ENCODE measurements around the gene MRPL48.
A peak's percentile ranks its signal among the peaks of the same experiment; 100 is the strongest.
"Not testable (repeated sequence)": the region's sequence is repeated elsewhere in the genome, so short reads cannot be mapped to it uniquely, and the experiment has no call there.

Gene MRPL48

GRCh38 chr11:73779084-73779902 is 8.4 kb upstream of the MRPL48 start:
- peaks cover 3% of the 10 kb centered on the region; the same call in 1 of the 2 replicates for H3K4me1 ChIP-seq (ENCODE audit: control insufficient read depth, insufficient read depth, low read length)
- H3K4me3 ChIP-seq (ENCODE audit: low read depth, low read length), result peak overlapping the region; percentile 85
- no peaks in the 10 kb centered on the region for H3K36me3 ChIP-seq (ENCODE audit: control insufficient read depth, insufficient read depth, low read length)
- peak overlapping the region; percentile 98 for H3K27ac ChIP-seq (ENCODE audit: low read depth, low read length)
- H3K9me3 ChIP-seq (ENCODE audit: control insufficient read depth, insufficient read depth, low read depth, low read length), result peaks cover 8% of the 10 kb centered on the region; the same call in 1 of the 2 replicates
- H3K27me3 ChIP-seq (ENCODE audit: control insufficient read depth, insufficient read depth, low read length), result no peaks in the 10 kb centered on the region
- H3K9ac ChIP-seq (ENCODE audit: low read length), result peak overlapping the region; percentile 95

DNA sequence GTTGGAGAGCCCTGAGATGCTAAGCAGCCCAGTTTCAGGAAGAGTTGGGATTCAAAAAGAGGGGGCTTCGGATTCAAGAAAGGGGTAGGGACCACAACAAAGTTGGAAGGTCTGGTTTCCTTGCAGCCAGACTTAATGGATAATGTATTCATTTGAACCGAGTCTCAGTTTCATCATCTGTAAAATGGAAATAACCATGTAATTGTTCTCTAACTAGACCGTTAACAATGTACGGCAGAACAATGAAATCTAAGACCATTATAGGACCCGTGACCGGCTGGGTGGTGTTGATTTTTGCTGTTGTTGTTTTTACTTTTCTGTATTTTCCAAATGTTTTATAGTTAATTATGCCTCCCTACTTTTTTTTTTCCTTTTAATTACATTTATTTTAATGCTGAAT is 6.4 kb upstream of the MRPL48 start:
- Histone ChIP-seq H3K27me3 (ENCODE audit: control insufficient read depth, insufficient read depth, low read length) (no peaks in the 10 kb centered on the region), H3K9ac (ENCODE audit: low read length) (no peak overlapping the region), H3K9me3 (ENCODE audit: control insufficient read depth, insufficient read depth, low read depth, low read length) (peaks cover 4% of the 10 kb centered on the region; the same call in 1 of the 2 replicates), H3K36me3 (ENCODE audit: control insufficient read depth, insufficient read depth, low read length) (no peaks in the 10 kb centered on the region), H3K4me3 (ENCODE audit: low read depth, low read length) (no peak overlapping the region), H3K4me1 (ENCODE audit: control insufficient read depth, insufficient read depth, low read length) (peaks cover 6% of the 10 kb centered on the region; the same call in 1 of the 2 replicates), H3K27ac (ENCODE audit: low read depth, low read length) (no peak overlapping the region)

GRCh38 chr11:73783483-73784020 is 4.1 kb upstream of the MRPL48 start:
- Histone ChIP-seq H3K27me3 (ENCODE audit: control insufficient read depth, insufficient read depth, low read length) (no peaks in the 10 kb centered on the region), H3K9ac (ENCODE audit: low read length) (peak overlapping the region; percentile 14), H3K4me3 (ENCODE audit: low read depth, low read length) (no peak overlapping the region), H3K4me1 (ENCODE audit: control insufficient read depth, insufficient read depth, low read length) (peaks cover 6% of the 10 kb centered on the region; the same call in 1 of the 2 replicates), H3K36me3 (ENCODE audit: control insufficient read depth, insufficient read depth, low read length) (no peaks in the 10 kb centered on the region), H3K9me3 (ENCODE audit: control insufficient read depth, insufficient read depth, low read depth, low read length) (0 out of 2 replicates have a peak, but pooled peaks cover under 1% of the 10 kb centered on the region), H3K27ac (ENCODE audit: low read depth, low read length) (peak overlapping the region; percentile 33; the same call in 1 of the 2 replicates)

DNA sequence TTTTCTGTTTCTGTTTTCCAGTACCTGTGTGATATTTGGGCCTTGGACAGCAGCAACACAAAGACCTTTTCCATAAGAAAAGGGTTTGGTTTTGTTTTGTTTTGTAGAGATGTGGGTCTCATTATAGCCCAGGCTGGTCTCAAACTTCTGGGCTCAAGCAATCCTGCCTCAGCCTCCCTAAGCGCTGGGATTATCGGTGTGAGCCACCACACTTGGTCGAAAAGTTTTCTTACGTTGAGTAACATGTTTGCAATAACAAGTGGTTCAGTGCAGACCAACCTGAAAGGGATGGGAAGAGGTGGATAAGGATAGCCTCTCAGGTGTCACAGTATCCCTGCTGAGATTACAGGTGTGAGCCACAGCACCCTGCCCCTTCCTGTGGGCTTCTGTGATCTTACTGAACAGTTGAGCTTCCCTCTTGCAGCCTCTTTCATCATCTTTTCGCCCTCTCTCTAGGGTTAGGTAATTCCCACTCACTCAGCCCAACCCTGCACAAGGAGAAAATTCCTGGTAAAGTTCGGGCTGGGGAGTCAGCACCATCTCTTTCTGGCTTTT is 3.5 kb upstream of the MRPL48 start:
- Histone ChIP-seq H3K4me1 (ENCODE audit: control insufficient read depth, insufficient read depth, low read length) (peaks cover 6% of the 10 kb centered on the region; the same call in 1 of the 2 replicates), H3K9ac (ENCODE audit: low read length) (peak overlapping the region; percentile 14), H3K27ac (ENCODE audit: low read depth, low read length) (peak overlapping the region; percentile 33; the same call in 1 of the 2 replicates), H3K4me3 (ENCODE audit: low read depth, low read length) (no peak overlapping the region), H3K36me3 (ENCODE audit: control insufficient read depth, insufficient read depth, low read length) (no peaks in the 10 kb centered on the region), H3K27me3 (ENCODE audit: control insufficient read depth, insufficient read depth, low read length) (no peaks in the 10 kb centered on the region), H3K9me3 (ENCODE audit: control insufficient read depth, insufficient read depth, low read depth, low read length) (no peaks in the 10 kb centered on the region)

- H3K9ac ChIP-seq (ENCODE audit: low read length), result no peak overlapping the region
Observed at GRCh38 chr11:73784734-73785133, 2.9 kb upstream of the MRPL48 start.

GRCh38 chr11:73785467-73785866 is 2.2 kb upstream of the MRPL48 start:
- H3K36me3 ChIP-seq (ENCODE audit: control insufficient read depth, insufficient read depth, low read length); H3K4me1 ChIP-seq (ENCODE audit: control insufficient read depth, insufficient read depth, low read length); H3K27ac ChIP-seq (ENCODE audit: low read depth, low read length); H3K27me3 ChIP-seq (ENCODE audit: control insufficient read depth, insufficient read depth, low read length); H3K9me3 ChIP-seq (ENCODE audit: control insufficient read depth, insufficient read depth, low read depth, low read length); H3K9ac ChIP-seq (ENCODE audit: low read length); H3K4me3 ChIP-seq (ENCODE audit: low read depth, low read length): not testable (repeated sequence)

More at GRCh38 chr11:73784734-73785133, 2.9 kb upstream of the MRPL48 start:
- no peak overlapping the region for H3K4me3 ChIP-seq (ENCODE audit: low read depth, low read length)
- no peaks in the 10 kb centered on the region for H3K9me3 ChIP-seq (ENCODE audit: control insufficient read depth, insufficient read depth, low read depth, low read length)
- H3K36me3 ChIP-seq (ENCODE audit: control insufficient read depth, insufficient read depth, low read length), result no peaks in the 10 kb centered on the region
- H3K27me3 ChIP-seq (ENCODE audit: control insufficient read depth, insufficient read depth, low read length), result no peaks in the 10 kb centered on the region
- peak overlapping the region; percentile 33; the same call in 1 of the 2 replicates for H3K27ac ChIP-seq (ENCODE audit: low read depth, low read length)
- H3K4me1 ChIP-seq (ENCODE audit: control insufficient read depth, insufficient read depth, low read length), result peaks cover 6% of the 10 kb centered on the region; the same call in 1 of the 2 replicates

DNA sequence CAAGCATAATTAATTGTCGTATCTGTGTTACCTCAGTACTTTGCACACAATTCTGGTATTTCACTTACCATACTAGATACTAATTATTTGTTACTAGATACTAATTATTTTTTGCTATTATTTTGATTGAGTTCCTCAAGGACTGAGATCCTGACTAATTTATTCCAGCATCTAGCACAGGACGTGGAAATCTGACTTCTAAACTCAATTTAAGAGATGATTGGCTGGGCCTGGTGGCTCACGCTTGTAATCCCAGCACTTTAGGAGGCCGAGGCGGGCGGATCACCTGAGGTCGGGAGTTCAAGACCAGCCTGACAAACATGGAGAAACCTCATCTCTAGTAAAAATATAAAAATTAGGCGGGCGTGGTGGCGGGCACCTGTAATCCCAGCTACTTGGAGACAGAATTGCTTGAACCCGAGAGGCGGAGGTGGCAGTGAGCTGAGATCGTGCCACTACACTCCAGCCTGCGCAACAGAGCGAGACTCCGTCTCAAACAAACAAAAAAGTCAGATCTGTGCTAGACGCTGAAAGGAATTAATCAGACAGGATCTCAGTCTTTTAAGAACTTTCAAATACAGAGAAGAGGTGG is 527 bp upstream of the MRPL48 start:
- Histone ChIP-seq H3K9ac (ENCODE audit: low read length) (peak overlapping the region; percentile 99), H3K36me3 (ENCODE audit: control insufficient read depth, insufficient read depth, low read length) (no peaks in the 10 kb centered on the region), H3K9me3 (ENCODE audit: control insufficient read depth, insufficient read depth, low read depth, low read length) (no peaks in the 10 kb centered on the region), H3K27ac (ENCODE audit: low read depth, low read length) (peak overlapping the region; percentile 97), H3K27me3 (ENCODE audit: control insufficient read depth, insufficient read depth, low read length) (no peaks in the 10 kb centered on the region), H3K4me1 (ENCODE audit: control insufficient read depth, insufficient read depth, low read length) (peaks cover 8% of the 10 kb centered on the region; the same call in 1 of the 2 replicates), H3K4me3 (ENCODE audit: low read depth, low read length) (peak overlapping the region; percentile 95)

- H3K27me3 ChIP-seq (ENCODE audit: control insufficient read depth, insufficient read depth, low read length), result no peaks in the 10 kb centered on the region
- H3K4me3 ChIP-seq (ENCODE audit: low read depth, low read length), result no peak overlapping the region
- peaks cover 9% of the 10 kb centered on the region; the same call in 1 of the 2 replicates for H3K4me1 ChIP-seq (ENCODE audit: control insufficient read depth, insufficient read depth, low read length)
- H3K36me3 ChIP-seq (ENCODE audit: control insufficient read depth, insufficient read depth, low read length), result 0 out of 2 replicates have a peak, but pooled peaks cover 2% of the 10 kb centered on the region
- H3K9me3 ChIP-seq (ENCODE audit: control insufficient read depth, insufficient read depth, low read depth, low read length), result no peaks in the 10 kb centered on the region
- no peak overlapping the region for H3K27ac ChIP-seq (ENCODE audit: low read depth, low read length)
- no peak overlapping the region for H3K9ac ChIP-seq (ENCODE audit: low read length)
Observed at GRCh38 chr11:73789279-73789670, 1.6 kb downstream of the MRPL48 start.

DNA sequence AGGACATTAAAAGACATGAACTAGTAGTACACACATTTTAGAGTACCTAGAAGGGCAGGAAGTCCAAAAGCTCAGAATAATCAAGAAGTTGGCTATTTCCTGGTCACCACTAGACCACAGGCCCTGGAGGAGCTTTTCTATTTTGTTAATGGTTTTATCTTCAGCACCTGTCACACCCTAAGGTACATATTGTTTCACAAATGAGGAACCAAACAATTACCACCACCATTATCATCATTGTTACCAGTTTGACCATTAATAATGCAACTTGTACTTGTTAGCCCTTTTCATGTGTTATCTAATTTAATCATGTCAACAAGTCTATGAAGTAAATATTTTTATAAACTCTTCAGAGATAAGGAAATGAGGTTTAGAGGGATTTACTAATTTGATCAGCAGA is 4.9 kb downstream of the MRPL48 start:
- H3K4me3 ChIP-seq (ENCODE audit: low read depth, low read length), result no peak overlapping the region
- no peak overlapping the region for H3K27ac ChIP-seq (ENCODE audit: low read depth, low read length)
- no peaks in the 10 kb centered on the region for H3K9me3 ChIP-seq (ENCODE audit: control insufficient read depth, insufficient read depth, low read depth, low read length)
- no peak overlapping the region for H3K9ac ChIP-seq (ENCODE audit: low read length)
- peaks cover 5% of the 10 kb centered on the region; the same call in 1 of the 2 replicates for H3K4me1 ChIP-seq (ENCODE audit: control insufficient read depth, insufficient read depth, low read length)
- peaks cover 8% of the 10 kb centered on the region; the same call in 1 of the 2 replicates for H3K36me3 ChIP-seq (ENCODE audit: control insufficient read depth, insufficient read depth, low read length)
- H3K27me3 ChIP-seq (ENCODE audit: control insufficient read depth, insufficient read depth, low read length), result no peaks in the 10 kb centered on the region

GRCh38 chr11:73795925-73796632 is 8.4 kb downstream of the MRPL48 start:
- peaks cover 5% of the 10 kb centered on the region; the same call in 1 of the 2 replicates for H3K4me1 ChIP-seq (ENCODE audit: control insufficient read depth, insufficient read depth, low read length)
- H3K9me3 ChIP-seq (ENCODE audit: control insufficient read depth, insufficient read depth, low read depth, low read length), result no peaks in the 10 kb centered on the region
- H3K4me3 ChIP-seq (ENCODE audit: low read depth, low read length), result no peak overlapping the region
- no peaks in the 10 kb centered on the region for H3K27me3 ChIP-seq (ENCODE audit: control insufficient read depth, insufficient read depth, low read length)
- no peak overlapping the region for H3K9ac ChIP-seq (ENCODE audit: low read length)
- no peak overlapping the region for H3K27ac ChIP-seq (ENCODE audit: low read depth, low read length)
- peaks cover 10% of the 10 kb centered on the region; the same call in 1 of the 2 replicates for H3K36me3 ChIP-seq (ENCODE audit: control insufficient read depth, insufficient read depth, low read length)
